HG03439 (cell line): ENCODE data around the gene KCNQ4.

Experiments
- ATAC-seq: cut with Tn5 transposase; IDR thresholded peaks from one replicate; pipeline ENCODE4 v1.9.1; 2021; ENCODE audit warnings: mild to moderate bottlenecking, moderate library complexity; ENCODE audit not compliant: unreplicated experiment

The KCNQ4 gene

DNA sequence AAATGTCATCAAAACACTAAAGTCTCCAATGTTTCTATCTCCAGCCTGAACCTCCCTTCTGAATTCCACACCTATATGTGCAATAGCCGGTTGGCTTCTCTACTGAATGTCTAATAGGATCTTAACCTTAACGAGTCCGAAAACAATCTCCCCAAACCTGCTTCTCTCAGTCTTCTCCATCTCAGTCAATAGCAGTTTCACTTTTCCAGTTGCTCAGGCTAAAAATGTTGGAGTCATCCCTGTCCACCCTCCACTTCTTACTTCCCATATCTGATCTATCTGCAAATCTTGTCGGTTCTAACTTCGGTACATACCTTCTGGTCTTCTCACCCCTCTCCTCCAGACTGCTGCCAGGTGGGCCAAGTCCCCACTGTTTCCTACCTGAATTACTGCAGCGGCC is 104.1 kb downstream of the KCNQ4 start:
- no peak for ATAC-seq
